GM21528 (cell line): Measurements from ENCODE around the gene ADRB2.
"Not testable (repeated sequence)": the region's sequence is repeated elsewhere in the genome, so short reads cannot be mapped to it uniquely, and the experiment has no call there.

ENCODE experiments used
- ATAC-seq: cut with Tn5 transposase; IDR thresholded peaks from one replicate; pipeline ENCODE4 v1.9.1; 2021; ENCODE audit warnings: mild to moderate bottlenecking, moderate library complexity; ENCODE audit not compliant: unreplicated experiment, low FRiP score

ADRB2 gene

GRCh38 chr5:148826053-148826738 lies at the start of gene ADRB2:
ADRB2 (plus strand) TSS chr5:148826611; CDS start chr5:148826832, 221 bp downstream.
- peak; percentile 98 for ATAC-seq

- no peak for ATAC-seq
Observed at GRCh38 chr5:148776780-148777179, 49.6 kb upstream of the ADRB2 start.

GRCh38 chr5:148778882-148779281 lies 47.5 kb upstream of the ADRB2 start:
- no peak for ATAC-seq

DNA sequence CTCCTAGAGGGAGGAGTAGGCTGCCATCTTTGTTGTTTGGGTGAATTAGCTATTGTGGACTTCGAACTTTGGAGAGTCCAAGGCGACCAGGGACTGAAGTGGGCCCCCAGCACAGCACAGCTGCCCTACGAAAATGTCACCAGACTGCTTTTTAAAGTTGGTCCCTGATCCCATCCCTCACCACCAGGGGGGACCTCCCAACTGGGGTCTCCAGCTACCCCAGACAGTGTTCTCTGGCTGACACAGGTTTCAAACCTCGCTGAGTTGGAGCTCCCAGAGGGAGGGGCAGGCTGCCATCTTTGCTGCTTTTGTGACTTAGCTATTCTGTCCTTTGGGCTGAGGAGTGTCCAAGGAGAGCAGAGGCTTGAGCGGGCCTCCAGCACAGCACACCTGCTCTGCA lies 45.7 kb upstream of the ADRB2 start:
- no peak for ATAC-seq

DNA sequence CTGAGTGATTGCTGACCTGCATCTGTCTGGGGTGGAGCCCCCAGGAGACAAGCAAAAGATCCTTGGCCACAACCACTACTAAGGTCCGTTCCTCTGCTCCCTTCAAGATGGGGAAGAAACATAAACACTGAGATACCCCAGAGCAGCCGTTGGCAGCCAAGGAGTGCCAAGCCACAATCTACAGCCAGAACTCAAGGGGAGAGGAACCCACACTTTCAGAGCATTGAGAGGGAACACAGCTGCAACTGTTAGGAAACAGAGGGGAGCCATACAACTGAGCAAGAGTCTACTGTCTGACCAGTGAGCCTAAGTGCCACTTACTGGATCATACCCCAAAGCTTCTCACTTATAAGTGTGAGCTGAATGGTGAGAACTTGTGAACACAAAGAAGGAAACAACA lies 44.6 kb upstream of the ADRB2 start:
- no peak for ATAC-seq

DNA sequence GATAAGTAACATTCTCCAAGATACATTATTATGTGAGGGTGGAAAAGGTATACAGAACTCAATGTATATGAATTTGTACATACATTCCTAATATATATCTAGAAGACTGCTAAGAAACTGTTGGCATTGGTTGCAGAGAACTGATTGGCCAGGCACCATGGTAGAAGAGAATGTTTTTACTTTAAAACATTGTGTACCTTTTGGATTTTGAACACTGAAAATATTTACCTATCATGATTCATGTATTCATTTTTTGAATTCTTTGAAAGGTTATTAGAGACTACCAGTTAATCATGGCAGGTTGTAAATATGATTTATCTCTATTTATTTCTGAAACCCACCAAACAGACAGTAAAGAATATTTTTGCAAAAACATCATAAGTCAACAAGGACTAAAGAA lies 41.2 kb upstream of the ADRB2 start:
- ATAC-seq: no peak

DNA sequence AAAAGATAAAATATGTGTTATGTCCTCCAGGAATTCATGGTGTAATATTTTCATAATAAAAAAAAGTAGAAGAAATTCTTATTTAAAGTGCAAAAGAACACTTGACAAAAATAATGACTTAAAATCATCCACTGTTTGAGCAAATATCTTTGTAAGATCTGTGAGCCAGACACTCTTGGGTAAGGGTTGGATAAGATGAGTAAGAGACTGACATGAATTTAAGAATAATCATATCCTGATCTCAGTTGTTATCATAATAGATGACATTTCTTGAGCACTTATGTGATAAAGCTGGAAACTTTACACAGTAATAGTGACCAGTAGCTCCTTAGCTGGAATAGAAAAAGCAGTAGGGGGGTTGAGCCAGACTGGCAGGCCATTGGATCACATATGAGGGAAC lies 40.0 kb upstream of the ADRB2 start:
- ATAC-seq: no peak

DNA sequence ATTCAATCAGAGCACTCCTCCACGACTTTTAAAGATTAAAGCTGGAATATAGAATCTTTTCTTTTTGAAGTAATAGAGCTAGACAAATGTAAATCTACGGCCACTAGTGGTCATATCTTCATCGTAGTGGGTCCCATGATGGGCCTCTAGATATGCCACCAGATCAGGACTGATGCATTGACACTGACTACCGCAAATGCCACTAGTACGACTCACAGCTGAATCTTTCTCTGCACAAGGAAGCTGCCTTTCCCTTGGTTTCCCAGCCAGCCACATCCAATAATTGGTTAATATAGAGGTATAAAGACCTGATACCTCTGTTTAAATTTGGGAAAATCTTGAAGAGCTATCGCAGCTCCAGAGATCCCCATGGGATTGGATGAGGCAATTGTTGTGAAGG lies 37.8 kb upstream of the ADRB2 start:
- ATAC-seq: no peak

GRCh38 chr5:148790545-148791333 lies 35.7 kb upstream of the ADRB2 start:
- no peak for ATAC-seq

- ATAC-seq: peak; percentile 97
Observed at GRCh38 chr5:148791334-148791667, 35.1 kb upstream of the ADRB2 start.

DNA sequence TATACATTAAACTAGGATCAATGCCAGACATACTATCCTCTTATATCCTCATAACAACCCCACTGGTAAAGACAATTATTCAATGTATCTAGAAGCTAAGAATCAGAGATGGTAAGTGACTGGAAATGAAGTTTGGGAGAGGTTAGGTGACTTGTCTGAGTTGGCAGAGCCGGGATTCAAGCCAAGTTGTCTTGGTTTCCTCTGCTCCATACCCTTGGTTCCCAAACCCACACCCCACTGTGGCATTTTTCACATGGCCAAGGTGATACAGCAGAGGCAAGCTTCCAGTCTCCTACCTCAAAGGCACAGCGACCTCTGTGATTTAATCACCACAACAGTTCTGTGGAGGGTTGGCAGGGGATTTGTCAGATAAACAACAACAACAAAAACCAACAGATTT lies 34.7 kb upstream of the ADRB2 start:
- ATAC-seq: no peak

DNA sequence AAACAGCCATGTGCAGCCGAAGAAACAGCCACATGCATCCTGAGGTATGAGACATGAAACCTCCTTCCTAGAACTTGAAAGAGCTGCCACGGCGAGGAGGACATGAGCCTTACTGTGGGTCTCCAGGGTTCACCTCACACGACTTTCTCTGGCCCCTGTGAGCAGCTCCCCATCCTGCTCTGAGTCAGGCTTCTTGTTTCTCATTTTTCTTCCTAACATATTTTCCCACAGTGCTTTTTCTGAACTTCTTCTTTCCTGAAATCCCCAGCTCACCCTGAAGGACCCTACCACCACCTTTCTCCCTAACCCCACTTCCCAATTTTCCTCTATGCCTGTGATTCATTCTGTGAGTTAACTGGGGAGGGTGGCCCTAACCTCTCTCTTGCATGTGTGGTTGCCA lies 33.7 kb upstream of the ADRB2 start:
- no peak for ATAC-seq

GRCh38 chr5:148793261-148793660 lies 33.1 kb upstream of the ADRB2 start:
- ATAC-seq: no peak

- no peak for ATAC-seq
Observed at GRCh38 chr5:148794275-148794674, 32.1 kb upstream of the ADRB2 start.

DNA sequence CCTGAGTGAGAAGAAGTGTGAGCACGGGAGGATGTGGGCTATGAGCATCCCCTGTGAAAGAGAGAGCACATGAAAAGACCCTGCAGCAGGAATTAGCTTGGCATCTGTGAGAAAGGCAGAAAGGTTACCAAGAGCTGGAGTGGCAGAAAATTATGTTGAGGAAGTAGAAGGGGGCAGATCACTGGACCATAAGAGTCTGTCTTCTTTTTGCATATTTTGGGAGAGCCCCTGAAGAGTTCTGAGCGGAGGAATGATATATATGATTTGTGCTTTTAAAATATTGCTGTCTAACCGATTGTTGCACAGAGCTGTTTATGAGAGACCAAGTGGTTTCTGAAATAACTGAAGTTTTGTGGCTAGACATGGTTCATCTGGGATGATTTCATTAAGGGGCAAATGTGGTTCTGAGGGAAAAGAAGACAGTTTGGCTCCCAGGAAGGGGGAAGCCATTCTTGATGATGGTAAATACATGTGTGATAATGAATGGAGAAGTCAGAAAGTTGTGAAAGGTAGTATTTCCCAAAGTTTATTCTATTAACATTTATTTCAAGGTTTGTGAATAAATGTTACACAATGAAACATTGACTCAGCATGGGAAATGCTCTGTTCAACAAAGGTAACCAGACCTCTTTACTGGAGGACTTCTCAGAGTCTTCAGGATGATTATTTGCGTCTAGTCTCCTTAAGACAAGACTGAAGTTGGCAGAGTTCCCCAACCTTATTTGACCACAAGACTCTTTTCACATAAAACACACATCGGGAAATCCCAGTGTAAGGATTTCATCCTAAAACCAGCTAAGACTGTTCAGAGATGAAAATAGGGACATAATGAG lies 31.5 kb upstream of the ADRB2 start:
- no peak for ATAC-seq

DNA sequence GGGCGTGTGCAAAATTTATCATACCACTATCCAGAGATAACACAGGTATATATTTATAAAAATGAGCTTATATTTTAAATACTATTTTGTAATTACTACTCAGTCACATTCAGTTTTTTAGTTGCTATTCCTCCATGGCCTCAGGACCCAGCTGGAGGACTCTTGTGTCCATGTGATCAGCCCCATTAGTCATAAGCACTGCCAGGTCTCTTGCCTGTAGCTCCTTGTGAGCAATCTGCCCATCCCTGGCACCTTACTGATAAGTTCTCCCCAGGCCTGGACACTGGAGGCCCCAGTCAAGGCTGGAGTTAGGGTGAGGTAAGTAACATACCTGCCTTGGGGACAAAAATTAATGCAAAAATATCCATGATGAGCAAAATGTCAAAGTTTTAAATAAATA lies 29.5 kb upstream of the ADRB2 start:
- ATAC-seq: no peak

- ATAC-seq: no peak
Observed at GRCh38 chr5:148798786-148799185, 27.6 kb upstream of the ADRB2 start.

- ATAC-seq: no peak
Observed at GRCh38 chr5:148799737-148800527, 26.5 kb upstream of the ADRB2 start.

DNA sequence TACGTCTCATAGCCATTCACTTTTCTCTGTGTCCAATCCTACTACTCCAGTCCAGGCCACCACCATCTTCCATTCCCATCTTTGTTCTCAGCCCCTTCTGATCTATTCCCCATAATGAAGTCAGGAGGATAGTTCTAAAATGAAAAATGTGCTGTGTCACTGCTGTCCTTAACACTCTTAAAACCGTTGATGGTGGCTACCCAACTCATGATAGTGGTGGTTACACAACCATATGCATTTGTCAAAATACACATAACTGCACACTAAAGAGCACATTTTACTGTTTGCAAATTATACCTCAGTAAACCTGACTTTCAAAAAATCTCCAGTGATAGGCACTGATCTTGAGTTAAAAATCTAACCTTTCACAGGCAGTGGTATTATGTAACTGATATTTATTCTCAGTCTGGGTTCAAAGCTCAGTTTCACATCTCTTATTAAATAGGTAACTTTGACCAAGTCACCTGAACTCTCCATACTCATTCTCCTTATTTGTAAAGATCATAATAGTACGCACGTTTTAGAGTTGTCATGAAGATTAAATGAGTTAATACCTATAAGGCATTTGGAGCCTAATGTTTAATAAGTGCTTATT lies 24.6 kb upstream of the ADRB2 start:
- no peak for ATAC-seq

DNA sequence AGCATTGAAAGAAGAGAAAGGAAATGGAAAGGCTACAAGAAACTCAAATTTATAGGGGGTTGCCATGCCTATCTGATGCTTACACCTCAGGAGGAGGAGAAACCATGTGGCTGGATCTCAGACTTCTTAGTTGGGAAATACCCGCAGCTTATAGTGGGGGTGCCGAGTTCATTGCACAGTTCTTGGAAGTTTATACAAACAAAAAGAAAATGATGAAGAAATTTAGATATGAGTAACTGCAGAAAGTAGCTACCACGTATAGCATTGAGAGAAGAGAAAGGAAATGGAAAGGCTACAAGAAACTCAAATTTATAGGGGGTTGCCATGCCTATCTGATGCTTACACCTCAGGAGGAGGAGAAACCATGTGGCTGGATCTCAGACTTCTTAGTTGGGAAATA lies 23.0 kb upstream of the ADRB2 start:
- ATAC-seq: not testable (repeated sequence)
